AG20443 (cell line): ENCODE results near the gene MBD3L2.
A peak's percentile ranks its signal among the peaks of the same experiment; 100 is the strongest.
"Not testable (repeated sequence)": the region's sequence is repeated elsewhere in the genome, so short reads cannot be mapped to it uniquely, and the experiment has no call there.

Experiments
- DNase-seq: peaks from one replicate; pipeline ENCODE4 v3.0.0; 2012; ENCODE audit warnings: low spot score, mixed read lengths

The MBD3L2 gene

GRCh38 chr19:7049021-7049420 lies at the start of gene MBD3L2:
MBD3L2 (plus strand) TSS chr19:7049321; CDS start chr19:7049374, 53 bp downstream.
- not testable (repeated sequence) for DNase-seq

GRCh38 chr19:6999933-7000332 lies 49.2 kb upstream of the MBD3L2 start:
- DNase-seq = no peak

- no peak for DNase-seq
Observed at GRCh38 chr19:7000333-7000732, 48.8 kb upstream of the MBD3L2 start.

GRCh38 chr19:7000816-7001215 lies 48.3 kb upstream of the MBD3L2 start:
- no peak for DNase-seq

- DNase-seq = peak; percentile 40
Observed at GRCh38 chr19:7004313-7004931, 44.7 kb upstream of the MBD3L2 start.

- DNase-seq = no peak
Observed at GRCh38 chr19:7006135-7006704, 42.9 kb upstream of the MBD3L2 start.

- no peak for DNase-seq
Observed at GRCh38 chr19:7007859-7008258, 41.3 kb upstream of the MBD3L2 start.

GRCh38 chr19:7010722-7011593 lies 38.2 kb upstream of the MBD3L2 start:
- no peak for DNase-seq

GRCh38 chr19:7013678-7014077 lies 35.4 kb upstream of the MBD3L2 start:
- DNase-seq = no peak

- no peak for DNase-seq
Observed at GRCh38 chr19:7018828-7019227, 30.3 kb upstream of the MBD3L2 start.

GRCh38 chr19:7021331-7021730 lies 27.8 kb upstream of the MBD3L2 start, which contains the start of gene MBD3L2B:
MBD3L2B (minus strand) TSS chr19:7021431; CDS start chr19:7021397, 34 bp downstream.
- not testable (repeated sequence) for DNase-seq

- DNase-seq = not testable (repeated sequence)
Observed at GRCh38 chr19:7028790-7029189, 20.3 kb upstream of the MBD3L2 start.

- not testable (repeated sequence) for DNase-seq
Observed at GRCh38 chr19:7030278-7030677, 18.8 kb upstream of the MBD3L2 start, which contains the start of gene MBD3L5. MBD3L5 (plus strand) TSS chr19:7030578; CDS start chr19:7030612, 34 bp downstream.

- DNase-seq = not testable (repeated sequence)
Observed at GRCh38 chr19:7040079-7040478, 9.0 kb upstream of the MBD3L2 start, which contains the start of gene MBD3L4. MBD3L4 (minus strand) TSS chr19:7040179; CDS start chr19:7040144, 35 bp downstream.

- not testable (repeated sequence) for DNase-seq
Observed at GRCh38 chr19:7041563-7041962, 7.6 kb upstream of the MBD3L2 start.

GRCh38 chr19:7051421-7051820 lies 2.3 kb downstream of the MBD3L2 start:
- DNase-seq = not testable (repeated sequence)

GRCh38 chr19:7052896-7053295 lies 3.8 kb downstream of the MBD3L2 start:
- not testable (repeated sequence) for DNase-seq

- not testable (repeated sequence) for DNase-seq
Observed at GRCh38 chr19:7054635-7055368, 5.7 kb downstream of the MBD3L2 start.

GRCh38 chr19:7055679-7056078 lies 6.6 kb downstream of the MBD3L2 start:
- not testable (repeated sequence) for DNase-seq

GRCh38 chr19:7056371-7056770 lies 7.2 kb downstream of the MBD3L2 start:
- not testable (repeated sequence) for DNase-seq

- DNase-seq = not testable (repeated sequence)
Observed at GRCh38 chr19:7058576-7058975, 9.5 kb downstream of the MBD3L2 start, which contains the start of gene MBD3L3. MBD3L3 (minus strand) TSS chr19:7058676; CDS start chr19:7058605, 71 bp downstream.

- not testable (repeated sequence) for DNase-seq
Observed at GRCh38 chr19:7059977-7060376, 10.9 kb downstream of the MBD3L2 start.
